Gastroesophageal sphincter (tissue), 4 donors: ENCODE measurements around the gene KRTAP4-11. TPM values are rescaled to one million over a fixed set of nuclear protein-coding genes. Genes with fewer than 3 reads are reported as not detected.
"Not testable (repeated sequence)": the region's sequence is repeated elsewhere in the genome, so short reads cannot be mapped to it uniquely, and the experiment has no call there.

ENCODE experiments used
- ATAC-seq: fragments of 150-250 bp; one replicate; pipeline ENCODE4 v1.9.1; 2016; ENCODE audit warnings: mild to moderate bottlenecking, moderate library complexity
- H3K27ac ChIP-seq, 4 donors: fragments of 200-600 bp; sonication (generic) in 3 of 4; 1 replicate in 3 of 4; 2 replicates in 1 of 4; pipeline ENCODE4 v1.5.1; 2016 to 2019
- H3K27me3 ChIP-seq: fragments of 200-600 bp; sonication (generic); one replicate; pipeline ENCODE4 v1.5.1; 2019
- H3K36me3 ChIP-seq, 2 donors: fragments of 200-600 bp; sonication (generic); one replicate each; pipeline ENCODE4 v1.5.1; 2019; ENCODE audit warnings: control low read depth in 1 of 2
- H3K4me1 ChIP-seq, 3 donors: fragments of 200-600 bp; sonication (generic); 1 replicate in 2 of 3; 2 replicates in 1 of 3; pipeline ENCODE4 v1.5.1; 2016 to 2019; ENCODE audit warnings: control low read depth in 2 of 3
- H3K4me3 ChIP-seq, 2 donors: fragments of 200-600 bp; sonication (generic); one replicate each; pipeline ENCODE4 v1.5.1; 2019; ENCODE audit warnings: mild to moderate bottlenecking in 1 of 2, moderate library complexity in 1 of 2
- H3K9me3 ChIP-seq, 3 donors: fragments of 200-600 bp; sonication (generic); one replicate each; pipeline ENCODE4 v1.5.1; 2017 to 2019; ENCODE audit warnings: control low read depth in 2 of 3
- CTCF ChIP-seq, 4 experiments: fragments of 200-600 bp in 2 of 4; fragments of 450-650 bp in 2 of 4; sonication (generic) in 1 of 4; IDR thresholded peaks; one replicate each; pipeline ENCODE4 v1.5.1; 2017 to 2019; ENCODE audit warnings: antibody characterized with exemption in 4 of 4, mild to moderate bottlenecking in 2 of 4, moderate library complexity in 2 of 4
- EP300 ChIP-seq: sonication (generic); formaldehyde crosslinking; IDR thresholded peaks from one replicate; pipeline ENCODE4 v1.6.1; 2017; ENCODE audit warnings: antibody characterized with exemption, mild to moderate bottlenecking
- POLR2A ChIP-seq, 2 donors: fragments of 450-650 bp; IDR thresholded peaks; one replicate each; pipeline ENCODE4 v1.6.1; 2017; ENCODE audit warnings: antibody characterized with exemption in 2 of 2, mild to moderate bottlenecking in 2 of 2, moderate library complexity in 1 of 2
- POLR2AphosphoS5 ChIP-seq: sonication (generic); formaldehyde crosslinking; IDR thresholded peaks from one replicate; pipeline ENCODE4 v1.6.1; 2017; ENCODE audit warnings: antibody characterized with exemption
- WGBS, 2 donors: methylation state at CpG; one replicate each; pipeline ENCODE4 v1.1.5; 2018; ENCODE audit warnings: low coverage in 1 of 2; 5-methylcytosine and 5-hydroxymethylcytosine counted together
- total RNA-seq, 4 donors: library from RNA; depleted of rRNA; stranded (reverse); fragments of >200 nt; gene quantifications; one replicate each; pipeline ENCODE4 v1.1.0, GENCODE V29; 2016

Gene KRTAP4-11
- total RNA-seq, 4 donors from 2014 or later, result not detected

- 72% methylated on average over 1 of the region's 1 CpG; no CpG with 5 or more reads in 1 of the 2 donors for WGBS, 2 donors
Observed at GRCh38 chr17:41107941-41108450, 10.2 kb downstream of the KRTAP4-11 start.

GRCh38 chr17:41105347-41105746, 12.8 kb downstream of the KRTAP4-11 start, which contains the start of gene KRTAP4-9:
Gene KRTAP4-9, plus strand, starts transcription at chr17:41105389. Its CDS starts 0 bp downstream, at chr17:41105389.
- not testable (repeated sequence) for H3K4me1 ChIP-seq, ATAC-seq
- 54% methylated on average over 6 of the region's 10 CpGs; no CpG with 5 or more reads in 1 of the 2 donors for WGBS, 2 donors

More at GRCh38 chr17:41107941-41108450, 10.2 kb downstream of the KRTAP4-11 start:
- Histone ChIP-seq H3K27me3 (peaks cover 22% of the 10 kb centered on the region), H3K4me1 (no peaks in the 10 kb centered on the region), H3K9me3 (no peaks in the 10 kb centered on the region), H3K4me3 (no peak overlapping the region), H3K36me3 (no peaks in the 10 kb centered on the region), H3K27ac (no peak overlapping the region)
- ATAC-seq, result no peak
- TF ChIP-seq POLR2A (IDR thresholded peaks at IDR 0.05), result no peak
- no peak for TF ChIP-seq CTCF (IDR thresholded peaks at IDR 0.05)
- no peak for TF ChIP-seq EP300
- no peak for TF ChIP-seq POLR2AphosphoS5

GRCh38 chr17:41104386-41105038, 13.7 kb downstream of the KRTAP4-11 start:
- H3K9me3 ChIP-seq, H3K4me3 ChIP-seq, H3K27ac ChIP-seq, H3K36me3 ChIP-seq, H3K4me1 ChIP-seq, ATAC-seq: not testable (repeated sequence)
- H3K27me3 ChIP-seq, result peaks cover 35% of the 10 kb centered on the region
- 25 to 50% methylated on average over 2 of the region's 2 CpGs for WGBS, 2 donors

More at GRCh38 chr17:41105347-41105746, 12.8 kb downstream of the KRTAP4-11 start, which contains the start of gene KRTAP4-9:
- not testable (repeated sequence) for H3K36me3 ChIP-seq, H3K27ac ChIP-seq, H3K4me3 ChIP-seq, H3K9me3 ChIP-seq
- peaks cover 30% of the 10 kb centered on the region for H3K27me3 ChIP-seq

- H3K4me3 ChIP-seq, result no peak overlapping the region
- TF ChIP-seq POLR2AphosphoS5 (no peak), EP300 (no peak), CTCF (IDR thresholded peaks at IDR 0.05) (no peak), POLR2A (IDR thresholded peaks at IDR 0.05) (no peak)
- H3K36me3 ChIP-seq, result no peaks in the 10 kb centered on the region
- 80 to 81% methylated on average over 1 of the region's 1 CpG for WGBS, 2 donors
- no peaks in the 10 kb centered on the region for H3K9me3 ChIP-seq
- H3K27me3 ChIP-seq, result peaks cover 38% of the 10 kb centered on the region
- ATAC-seq, result no peak
- no peak overlapping the region for H3K27ac ChIP-seq
- no peaks in the 10 kb centered on the region for H3K4me1 ChIP-seq
Observed at GRCh38 chr17:41103896-41104295, 14.3 kb downstream of the KRTAP4-11 start.

GRCh38 chr17:41101586-41102259, 16.4 kb downstream of the KRTAP4-11 start, which contains the start of gene KRTAP4-16:
Gene KRTAP4-16, minus strand, starts transcription at chr17:41102209. Its CDS starts 0 bp downstream, at chr17:41102209.
- ATAC-seq, result no peak
- no peak within 1 kb of the TSS for H3K27ac ChIP-seq
- no peaks in the 10 kb centered on the region for H3K36me3 ChIP-seq
- WGBS, 2 donors, result 18 to 47% methylated on average over 5 of the region's 10 CpGs
- TF ChIP-seq CTCF (IDR thresholded peaks at IDR 0.05), result no peak
- TF ChIP-seq EP300, result no peak
- TF ChIP-seq POLR2A (IDR thresholded peaks at IDR 0.05), result no peak
- TF ChIP-seq POLR2AphosphoS5, result no peak
- no peaks in the 10 kb centered on the region for H3K9me3 ChIP-seq
- peaks cover 32% of the 10 kb centered on the region for H3K27me3 ChIP-seq
- no peak within 1 kb of the TSS for H3K4me3 ChIP-seq
- H3K4me1 ChIP-seq, result no peaks in the 10 kb centered on the region

- WGBS, 2 donors, result 47 to 48% methylated on average over 6 to 7 of the region's 7 CpGs
Observed at GRCh38 chr17:41099682-41100480, 18.3 kb downstream of the KRTAP4-11 start.

More at GRCh38 chr17:41099682-41100480, 18.3 kb downstream of the KRTAP4-11 start:
- H3K9me3 ChIP-seq, H3K36me3 ChIP-seq, H3K4me1 ChIP-seq, H3K27ac ChIP-seq, ATAC-seq, H3K4me3 ChIP-seq: not testable (repeated sequence)
- H3K27me3 ChIP-seq, result peaks cover 26% of the 10 kb centered on the region
